HEK293 (cell line): ENCODE data around the gene HOXA10.

ENCODE experiments used
- CTCF ChIA-PET: fragments of 350-600 bp; formaldehyde crosslinking; extraction: SDS; loops from one replicate; lab custom pipeline; 2021; ENCODE audit warnings: antibody characterized with exemption; lab: Yijun Ruan, JAX
- POLR2A ChIA-PET: fragments of 300-600 bp; formaldehyde crosslinking; extraction: SDS; loops from one replicate; lab custom pipeline; 2020; ENCODE audit warnings: antibody characterized with exemption, inconsistent platforms; lab: Yijun Ruan, JAX
- H3K27ac ChIP-seq: fragments of 200-500 bp; sonication (Bioruptor generic); 2 replicates; pipeline ENCODE4 v1.5.1; 2014; ENCODE audit warnings: low read depth, low read length, control low read depth, inconsistent platforms; ENCODE audit errors: extremely low read depth
- H3K36me3 ChIP-seq, 2 experiments: fragments of 200-500 bp in 1 of 2; sonication (Bioruptor generic) in 1 of 2; 1 replicate in 1 of 2; 2 replicates in 1 of 2; pipeline ENCODE4 v1.5.1; 2014 to 2017; ENCODE audit warnings: inconsistent platforms in 2 of 2, low read length in 2 of 2; ENCODE audit not compliant: control insufficient read depth in 2 of 2, insufficient read depth in 1 of 2
- H3K4me1 ChIP-seq: fragments of 200-500 bp; sonication (Bioruptor generic); 2 replicates; pipeline ENCODE4 v1.5.1; 2014; ENCODE audit warnings: mild to moderate bottlenecking, low read length, inconsistent platforms; ENCODE audit not compliant: control insufficient read depth, insufficient read depth
- H3K4me3 ChIP-seq: 2 replicates; pipeline ENCODE4 v1.5.1; 2011; ENCODE audit warnings: low read depth, mild to moderate bottlenecking, control low read depth, low read length, moderate library complexity
- H3K9me3 ChIP-seq: fragments of 200-500 bp; sonication (Bioruptor generic); 2 replicates; pipeline ENCODE4 v1.5.1; 2014; ENCODE audit warnings: low read depth, low read length, inconsistent platforms; ENCODE audit not compliant: control insufficient read depth, insufficient read depth
- AEBP2 ChIP-seq: fragments of 450-650 bp; formaldehyde crosslinking; IDR thresholded peaks from 2 replicates; pipeline ENCODE4 v1.5.1; 2016; ENCODE audit warnings: missing biosample characterization, missing genetic modification characterization, borderline replicate concordance
- HIC1 ChIP-seq: fragments of 450-650 bp; formaldehyde crosslinking; IDR thresholded peaks from 2 replicates; pipeline ENCODE4 v1.5.1; 2016; ENCODE audit warnings: missing biosample characterization, missing genetic modification characterization
- PRDM10 ChIP-seq: fragments of 450-650 bp; formaldehyde crosslinking; IDR thresholded peaks from 2 replicates; pipeline ENCODE4 v1.5.1; 2016; ENCODE audit warnings: missing biosample characterization, missing genetic modification characterization
- SCRT1 ChIP-seq: fragments of 450-650 bp; formaldehyde crosslinking; IDR thresholded peaks from 2 replicates; pipeline ENCODE4 v1.5.1; 2016; ENCODE audit warnings: missing biosample characterization, missing genetic modification characterization, borderline replicate concordance
- ZBTB26 ChIP-seq: fragments of 450-650 bp; formaldehyde crosslinking; optimal IDR thresholded peaks from 2 replicates; pipeline ENCODE3; 2016; ENCODE audit warnings: missing biosample characterization, mild to moderate bottlenecking, missing genetic modification characterization
- ZNF335 ChIP-seq: fragments of 450-650 bp; formaldehyde crosslinking; conservative IDR thresholded peaks from 2 replicates; pipeline ENCODE4 v1.5.1; 2016; ENCODE audit warnings: missing biosample characterization, missing genetic modification characterization
- ZNF354C ChIP-seq: fragments of 450-650 bp; formaldehyde crosslinking; IDR thresholded peaks from 2 replicates; pipeline ENCODE4 v1.5.1; 2016; ENCODE audit warnings: missing biosample characterization, missing genetic modification characterization, low read depth, borderline replicate concordance
- ZNF366 ChIP-seq: fragments of 450-650 bp; formaldehyde crosslinking; conservative IDR thresholded peaks from 2 replicates; pipeline ENCODE4 v1.5.1; 2016; ENCODE audit warnings: missing biosample characterization, missing genetic modification characterization
- ZNF449 ChIP-seq: fragments of 450-650 bp; formaldehyde crosslinking; IDR thresholded peaks from 2 replicates; pipeline ENCODE4 v1.5.1; 2017; ENCODE audit warnings: missing biosample characterization, mild to moderate bottlenecking, missing genetic modification characterization, moderate library complexity
- ZNF513 ChIP-seq: fragments of 450-650 bp; IDR thresholded peaks from 2 replicates; pipeline ENCODE4 v1.5.1; 2018; ENCODE audit warnings: missing biosample characterization, missing genetic modification characterization
- ZNF600 ChIP-seq: fragments of 450-650 bp; formaldehyde crosslinking; IDR thresholded peaks from 2 replicates; pipeline ENCODE4 v1.5.1; 2016; ENCODE audit warnings: missing biosample characterization, missing genetic modification characterization
- ZNF776 ChIP-seq: fragments of 450-650 bp; formaldehyde crosslinking; IDR thresholded peaks from 2 replicates; pipeline ENCODE4 v1.5.0; 2017; ENCODE audit warnings: missing biosample characterization, missing genetic modification characterization, borderline replicate concordance

The HOXA10 gene

GRCh38 chr7:27200761-27201579 is 26.9 kb upstream of the HOXA10 start (continued):
- TF ChIP-seq ZNF335 (peak; percentile 78), PRDM10 (tag by site-specific recombination) (0 out of 2 replicates have a peak, but pooled peaks have one; percentile 0), AEBP2 (tag by site-specific recombination) (no peak), SCRT1 (tag by site-specific recombination) (no peak), ZNF776 (tag by site-specific recombination) (no peak), ZBTB26 (tag by site-specific recombination) (no peak), ZNF354C (no peak)
- TF ChIP-seq, all 188 proteins: peak for 4

- CTCF ChIA-PET, result interaction anchor here (0.7 to 3.0 kb wide), 9 partner anchors 14 to 893 kb away, joined by 3 to 12 read pairs (median 6); no protein-coding TSS in a partner anchor
- H3K9me3 ChIP-seq, result no peaks in the 10 kb centered on the region
- H3K27ac ChIP-seq, result peak within 1 kb of the TSS; percentile 92
- peaks cover 0 to 4% of the 10 kb centered on the region in 2 experiments; a peak in 2 of 3 replicates for H3K36me3 ChIP-seq
- POLR2A ChIA-PET, result interaction anchor here (0.8 to 3.7 kb wide), 10 partner anchors 9 to 541 kb away, joined by 3 to 36 read pairs (median 4); partner anchors contain the start of genes HIBADH and HOXA11
- peak within 1 kb of the TSS; percentile 89 for H3K4me3 ChIP-seq
- peaks cover 12% of the 10 kb centered on the region for H3K4me1 ChIP-seq
- no peak for TF ChIP-seq ZNF449
- 0 out of 2 replicates have a peak, but pooled peaks have one; percentile 19 for TF ChIP-seq HIC1 (tag by site-specific recombination)
- TF ChIP-seq ZNF366, result peak; percentile 59; the same call in 1 of the 2 replicates
- TF ChIP-seq ZNF513 (tag by site-specific recombination), result no peak
- TF ChIP-seq PRDM10 (tag by site-specific recombination), result peak; percentile 80
- peak; percentile 88 for TF ChIP-seq ZNF600 (tag by site-specific recombination)
Measured at GRCh38 chr7:27199849-27200760, 26.0 kb upstream of the HOXA10 start, which contains the start of gene HOXA13. Gene HOXA13 (minus strand): TSS chr7:27200091. CDS start chr7:27200077, 14 bp downstream.
